Ishikawa (cell line): ENCODE measurements around the gene NTPCR.

Experiments used
- CEBPB ChIP-seq: IDR thresholded peaks from 2 replicates; pipeline ENCODE4 v1.6.1; 2012
- EP300 ChIP-seq: IDR thresholded peaks from 2 replicates; pipeline ENCODE4 v1.6.1; 2012; ENCODE audit warnings: borderline replicate concordance
- MAX ChIP-seq: IDR thresholded peaks from 2 replicates; pipeline ENCODE4 v1.6.1; 2012
- RAD21 ChIP-seq: IDR thresholded peaks from 2 replicates; pipeline ENCODE4 v1.6.1; 2012; ENCODE audit warnings: low read depth
- REST ChIP-seq: IDR thresholded peaks from 2 replicates; pipeline ENCODE4 v1.6.1; 2012; ENCODE audit warnings: low read depth, mild to moderate bottlenecking
- TAF1 ChIP-seq: IDR thresholded peaks from 2 replicates; pipeline ENCODE4 v1.6.1; 2012; ENCODE audit warnings: low read depth, mild to moderate bottlenecking
- TCF12 ChIP-seq: IDR thresholded peaks from 2 replicates; pipeline ENCODE4 v1.6.1; 2012; ENCODE audit warnings: low read depth
- YY1 ChIP-seq: IDR thresholded peaks from 2 replicates; pipeline ENCODE4 v1.6.1; 2012; ENCODE audit warnings: low read depth
- ZBTB7A ChIP-seq: IDR thresholded peaks from 2 replicates; pipeline ENCODE4 v1.6.1; 2012; ENCODE audit warnings: low read depth

GRCh38 chr1:232985882-232986526 is 35.6 kb downstream of the NTPCR start:
- no peak for TF ChIP-seq EP300
- TF ChIP-seq RAD21: no peak
- TF ChIP-seq TCF12: no peak
- no peak for TF ChIP-seq TAF1
- no peak for TF ChIP-seq ZBTB7A
- TF ChIP-seq MAX: no peak
- no peak for TF ChIP-seq CEBPB
- TF ChIP-seq REST: no peak
- TF ChIP-seq YY1: no peak
